Brain microvascular endothelial cell (primary cell): ENCODE data around the gene RBMS3.
A peak's percentile ranks its signal among the peaks of the same experiment; 100 is the strongest.

Experiments
- DNase-seq: peaks from one replicate; pipeline ENCODE4 v3.0.0-alpha.2; 2020
- H3K27ac ChIP-seq: fragments of 250-450 bp; sonication (Bioruptor Pico); 2 replicates; pipeline ENCODE4 v1.5.1; 2020; ENCODE audit warnings: mild to moderate bottlenecking, moderate library complexity
- H3K27me3 ChIP-seq: fragments of 250-450 bp; sonication (Bioruptor Pico); replicated peaks from 2 replicates; pipeline ENCODE4 v1.5.1; 2020; ENCODE audit warnings: mild to moderate bottlenecking
- H3K36me3 ChIP-seq: fragments of 250-450 bp; sonication (Bioruptor Pico); replicated peaks from 2 replicates; pipeline ENCODE4 v1.5.1; 2020; ENCODE audit warnings: mild to moderate bottlenecking
- H3K4me3 ChIP-seq: 2 replicates; pipeline ENCODE4 v1.5.1; 2011; ENCODE audit warnings: low read depth, mild to moderate bottlenecking, control low read depth, low read length, moderate library complexity
- CTCF ChIP-seq: IDR thresholded peaks from 2 replicates; pipeline ENCODE4 v1.5.1; 2011; ENCODE audit warnings: low read depth, mild to moderate bottlenecking, moderate library complexity, low read length, control low read depth, inconsistent platforms; ENCODE audit errors: missing control alignments
- in situ Hi-C: cut with HindIII; loops from 2 replicates; pipeline ENCODE4 v1.10.0; 2017; ENCODE audit warnings: low sequenced_read_pairs, low pct_ligation_motif_present

The RBMS3 gene

GRCh38 chr3:30006111-30006510 is 725.2 kb downstream of the RBMS3 start:
- no peaks in the 10 kb centered on the region for H3K27me3 ChIP-seq
- TF ChIP-seq CTCF = no peak
- in situ Hi-C loops = no loop called here
- no peak overlapping the region for H3K27ac ChIP-seq
- no peak overlapping the region for H3K4me3 ChIP-seq
- no peaks in the 10 kb centered on the region for H3K36me3 ChIP-seq
- no peak for DNase-seq

GRCh38 chr3:30007668-30008067 is 726.8 kb downstream of the RBMS3 start:
- in situ Hi-C loops = no loop called here
- H3K27ac ChIP-seq = no peak overlapping the region
- DNase-seq = no peak
- H3K4me3 ChIP-seq = no peak overlapping the region
- no peak for TF ChIP-seq CTCF
- H3K27me3 ChIP-seq = no peaks in the 10 kb centered on the region
- H3K36me3 ChIP-seq = no peaks in the 10 kb centered on the region

GRCh38 chr3:30011237-30011803 is 730.4 kb downstream of the RBMS3 start:
- DNase-seq = no peak
- Histone ChIP-seq H3K27ac (no peak overlapping the region), H3K4me3 (no peak overlapping the region), H3K36me3 (no peaks in the 10 kb centered on the region), H3K27me3 (no peaks in the 10 kb centered on the region)
- no peak for TF ChIP-seq CTCF
- in situ Hi-C loops = no loop called here

- H3K27me3 ChIP-seq = no peaks in the 10 kb centered on the region
- in situ Hi-C loops = no loop called here
- DNase-seq = peak; percentile 77
- no peak overlapping the region for H3K4me3 ChIP-seq
- TF ChIP-seq CTCF = peak; percentile 71
- H3K36me3 ChIP-seq = no peaks in the 10 kb centered on the region
- no peak overlapping the region for H3K27ac ChIP-seq
Observed at GRCh38 chr3:30012941-30013543, 732.2 kb downstream of the RBMS3 start.

- DNase-seq = no peak
- Histone ChIP-seq H3K4me3 (no peak overlapping the region), H3K36me3 (no peaks in the 10 kb centered on the region), H3K27me3 (no peaks in the 10 kb centered on the region), H3K27ac (no peak overlapping the region)
- in situ Hi-C loops = no loop called here
- TF ChIP-seq CTCF = no peak
Observed at GRCh38 chr3:30017901-30018300, 737.0 kb downstream of the RBMS3 start.

GRCh38 chr3:30020380-30020779 is 739.5 kb downstream of the RBMS3 start:
- in situ Hi-C loops = no loop called here
- no peak for TF ChIP-seq CTCF

More at GRCh38 chr3:30020380-30020779, 739.5 kb downstream of the RBMS3 start:
- Histone ChIP-seq H3K27ac (no peak overlapping the region), H3K4me3 (no peak overlapping the region), H3K36me3 (no peaks in the 10 kb centered on the region), H3K27me3 (no peaks in the 10 kb centered on the region)
- no peak for DNase-seq
